ENCODE data around the gene MPPE1.

DNA sequence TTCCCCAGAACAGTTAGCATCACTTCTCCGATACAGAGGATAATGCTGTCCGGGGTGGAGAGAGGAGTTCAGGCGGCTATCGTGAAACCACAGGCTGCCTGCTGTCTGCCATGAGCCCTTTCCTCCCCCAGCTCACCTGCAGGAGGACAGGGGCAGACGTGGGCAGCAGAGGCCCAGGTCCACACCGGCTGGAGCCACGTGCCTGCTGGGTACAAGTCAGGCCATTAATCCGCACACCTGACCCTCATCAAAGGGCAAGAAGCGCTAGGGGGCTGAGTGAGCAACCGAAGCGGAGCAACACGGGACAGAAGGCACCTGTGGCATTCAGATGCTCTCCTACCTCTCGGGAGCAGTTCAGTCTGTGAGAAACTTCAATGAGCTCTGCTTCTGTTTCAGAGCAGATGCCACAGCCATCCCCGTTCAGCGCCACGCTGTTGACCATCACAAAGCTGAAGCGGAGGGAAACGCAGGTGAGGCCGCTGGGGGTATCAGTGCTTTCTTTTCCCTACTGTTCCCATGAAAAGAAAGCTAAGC, 21.5 kb downstream of the MPPE1 start:
- TF ChIP-seq EP300 (IDR thresholded peaks at IDR 0.05): no peak
- TF ChIP-seq, protein P1, sequence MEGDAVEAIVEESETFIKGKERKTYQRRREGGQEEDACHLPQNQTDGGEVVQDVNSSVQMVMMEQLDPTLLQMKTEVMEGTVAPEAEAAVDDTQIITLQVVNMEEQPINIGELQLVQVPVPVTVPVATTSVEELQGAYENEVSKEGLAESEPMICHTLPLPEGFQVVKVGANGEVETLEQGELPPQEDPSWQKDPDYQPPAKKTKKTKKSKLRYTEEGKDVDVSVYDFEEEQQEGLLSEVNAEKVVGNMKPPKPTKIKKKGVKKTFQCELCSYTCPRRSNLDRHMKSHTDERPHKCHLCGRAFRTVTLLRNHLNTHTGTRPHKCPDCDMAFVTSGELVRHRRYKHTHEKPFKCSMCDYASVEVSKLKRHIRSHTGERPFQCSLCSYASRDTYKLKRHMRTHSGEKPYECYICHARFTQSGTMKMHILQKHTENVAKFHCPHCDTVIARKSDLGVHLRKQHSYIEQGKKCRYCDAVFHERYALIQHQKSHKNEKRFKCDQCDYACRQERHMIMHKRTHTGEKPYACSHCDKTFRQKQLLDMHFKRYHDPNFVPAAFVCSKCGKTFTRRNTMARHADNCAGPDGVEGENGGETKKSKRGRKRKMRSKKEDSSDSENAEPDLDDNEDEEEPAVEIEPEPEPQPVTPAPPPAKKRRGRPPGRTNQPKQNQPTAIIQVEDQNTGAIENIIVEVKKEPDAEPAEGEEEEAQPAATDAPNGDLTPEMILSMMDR (IDR thresholded peaks at IDR 0.05): no peak

Measured in upper lobe of left lung (tissue), 4 donors.